ENCODE measurements around the gene SEMA7A. TPM values are rescaled to one million over a fixed set of nuclear protein-coding genes. Genes with fewer than 3 reads are reported as not detected.

SEMA7A gene
- total RNA-seq, 2 donors from 2014 or later, result 1.8 to 2.0 TPM

DNA sequence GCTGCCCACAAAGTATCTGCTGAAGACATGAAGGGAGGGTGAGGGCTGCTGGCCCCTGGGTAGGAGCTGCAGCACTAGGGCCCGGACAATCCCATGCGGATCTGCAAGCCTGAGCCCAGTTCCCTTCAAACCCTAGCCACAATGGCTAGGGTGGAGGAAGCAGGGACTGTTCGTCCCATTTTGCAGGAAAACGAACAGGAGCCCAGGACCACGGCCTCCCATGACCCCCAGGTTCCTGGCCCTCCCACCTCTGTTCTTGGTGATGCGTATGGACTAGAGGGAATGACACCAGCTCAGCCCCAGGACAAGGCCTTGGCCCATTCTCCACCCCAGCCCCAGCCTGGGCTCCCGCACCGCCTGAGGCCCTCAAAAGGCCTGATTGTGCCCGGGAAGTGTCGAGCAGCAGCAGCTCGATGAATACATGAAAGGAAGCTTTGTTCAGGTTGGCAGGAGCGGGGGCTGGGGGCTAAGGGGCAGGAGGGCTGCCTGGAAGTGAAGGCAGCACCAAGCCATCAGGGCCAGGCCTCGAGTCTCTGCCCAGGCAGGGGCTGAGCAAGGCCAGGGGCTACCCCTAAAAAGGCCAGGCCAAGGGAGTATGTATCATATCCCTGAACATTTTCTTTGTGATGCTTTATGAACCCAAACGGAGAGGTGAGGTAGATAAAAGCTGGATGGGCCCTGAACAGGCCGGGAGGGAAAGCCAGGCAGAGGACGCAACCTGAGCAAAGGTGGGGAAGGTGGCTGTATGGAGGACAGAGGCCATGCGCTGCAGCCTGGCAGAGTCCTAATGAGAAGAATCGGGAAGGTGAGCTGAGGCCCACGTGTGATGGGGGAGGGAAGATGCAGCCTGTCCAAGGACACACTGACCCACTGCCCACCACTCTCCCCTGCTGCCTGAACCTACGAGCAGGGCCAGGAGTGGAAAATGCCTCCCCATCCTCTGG is 12.2 kb downstream of the SEMA7A start:
- H3K9me3 ChIP-seq, result no peaks in the 10 kb centered on the region
- no peak overlapping the region for H3K4me3 ChIP-seq
- H3K36me3 ChIP-seq, result no peaks in the 10 kb centered on the region
- H3K9ac ChIP-seq (ENCODE audit: low read depth in 2 of 2, low read length in 2 of 2), result no peak overlapping the region
- H3K4me1 ChIP-seq, result no peaks in the 10 kb centered on the region
- no peak for TF ChIP-seq CTCF (IDR thresholded peaks at IDR 0.05)
- no peaks in the 10 kb centered on the region for H3K27me3 ChIP-seq
- DNase-seq, result no peak
- H3K27ac ChIP-seq, result no peak overlapping the region
- intact Hi-C loops (cut with DNase I), result no loop called here

- H3K9me3 ChIP-seq, result no peaks in the 10 kb centered on the region
- no peak for TF ChIP-seq CTCF (IDR thresholded peaks at IDR 0.05)
- intact Hi-C loops (cut with DNase I), result no loop called here
- H3K27ac ChIP-seq, result no peak overlapping the region
- H3K27me3 ChIP-seq, result no peaks in the 10 kb centered on the region
- no peaks in the 10 kb centered on the region for H3K4me1 ChIP-seq
- no peak overlapping the region for H3K9ac ChIP-seq (ENCODE audit: low read depth in 2 of 2, low read length in 2 of 2)
- no peak for DNase-seq
- H3K4me3 ChIP-seq, result no peak overlapping the region
- H3K36me3 ChIP-seq, result no peaks in the 10 kb centered on the region
Measured at GRCh38 chr15:74420193-74420905, 13.4 kb downstream of the SEMA7A start.

DNA sequence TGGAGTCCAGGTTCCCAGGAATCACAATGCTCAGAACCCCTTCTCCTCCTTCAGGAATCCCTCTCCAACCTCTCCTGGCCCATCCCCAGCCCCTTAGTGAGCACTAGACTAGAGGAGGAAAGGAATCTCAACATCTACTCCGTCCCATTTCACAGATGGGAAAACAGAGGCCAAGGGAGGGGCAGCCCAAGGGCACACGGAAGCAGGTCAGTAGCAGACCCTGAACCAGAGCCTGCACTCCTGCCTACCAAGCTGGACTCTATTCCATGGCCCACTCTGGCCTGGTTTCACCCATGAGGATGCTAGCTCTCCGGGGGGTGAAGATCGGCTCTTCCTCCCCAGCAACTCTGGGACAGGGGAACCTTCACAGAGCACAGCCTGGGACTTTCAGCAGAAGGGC is 14.3 kb downstream of the SEMA7A start:
- DNase-seq, result no peak
- Histone ChIP-seq H3K36me3 (no peaks in the 10 kb centered on the region), H3K27me3 (no peaks in the 10 kb centered on the region), H3K9me3 (no peaks in the 10 kb centered on the region), H3K27ac (no peak overlapping the region), H3K9ac (ENCODE audit: low read depth in 2 of 2, low read length in 2 of 2) (no peak overlapping the region), H3K4me1 (no peaks in the 10 kb centered on the region), H3K4me3 (no peak overlapping the region)
- TF ChIP-seq CTCF (IDR thresholded peaks at IDR 0.05), result no peak
- intact Hi-C loops (cut with DNase I), result no loop called here

DNA sequence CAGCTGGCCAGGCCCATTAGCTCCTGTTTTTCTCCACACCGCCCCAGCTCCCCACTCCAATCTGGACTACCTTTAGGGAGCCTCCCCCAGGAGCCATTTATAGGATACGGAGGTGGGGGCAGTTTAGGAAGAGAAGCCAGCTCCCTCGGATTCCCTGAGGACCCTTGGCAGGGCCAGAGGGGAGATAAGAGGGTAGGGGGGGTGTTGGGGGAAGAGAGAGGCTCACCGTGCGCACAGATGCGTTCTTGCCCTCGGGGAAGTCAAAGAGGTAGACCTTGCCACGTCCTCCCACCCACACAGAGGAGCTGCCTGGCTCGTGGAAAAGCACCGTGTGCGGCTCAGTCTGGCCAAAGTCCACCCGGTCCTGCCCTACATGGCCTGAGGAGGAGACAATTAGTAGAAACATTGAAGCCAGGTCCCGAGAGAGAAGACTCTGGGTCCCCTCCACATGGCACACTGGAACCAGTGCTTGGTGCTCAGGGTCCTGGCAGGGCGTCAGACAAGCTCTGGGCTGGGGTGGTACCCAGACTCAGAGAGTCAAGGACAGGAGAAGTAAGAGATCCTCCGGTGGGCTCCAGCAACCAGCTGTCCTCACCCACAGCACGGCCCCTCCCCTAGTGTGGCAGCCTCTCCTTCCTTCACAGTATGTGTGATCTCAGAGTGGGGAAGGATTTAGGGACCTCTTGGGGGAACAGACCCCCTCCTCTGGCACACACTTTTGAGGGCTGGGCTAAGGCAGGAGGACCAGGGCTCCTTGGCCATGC is 15.0 kb downstream of the SEMA7A start:
- no peak for DNase-seq
- intact Hi-C loops (cut with DNase I), result no loop called here
- Histone ChIP-seq H3K27me3 (no peaks in the 10 kb centered on the region), H3K4me3 (no peak overlapping the region), H3K9ac (ENCODE audit: low read depth in 2 of 2, low read length in 2 of 2) (no peak overlapping the region), H3K27ac (no peak overlapping the region), H3K36me3 (no peaks in the 10 kb centered on the region), H3K9me3 (no peaks in the 10 kb centered on the region), H3K4me1 (no peaks in the 10 kb centered on the region)
- no peak for TF ChIP-seq CTCF (IDR thresholded peaks at IDR 0.05)

DNA sequence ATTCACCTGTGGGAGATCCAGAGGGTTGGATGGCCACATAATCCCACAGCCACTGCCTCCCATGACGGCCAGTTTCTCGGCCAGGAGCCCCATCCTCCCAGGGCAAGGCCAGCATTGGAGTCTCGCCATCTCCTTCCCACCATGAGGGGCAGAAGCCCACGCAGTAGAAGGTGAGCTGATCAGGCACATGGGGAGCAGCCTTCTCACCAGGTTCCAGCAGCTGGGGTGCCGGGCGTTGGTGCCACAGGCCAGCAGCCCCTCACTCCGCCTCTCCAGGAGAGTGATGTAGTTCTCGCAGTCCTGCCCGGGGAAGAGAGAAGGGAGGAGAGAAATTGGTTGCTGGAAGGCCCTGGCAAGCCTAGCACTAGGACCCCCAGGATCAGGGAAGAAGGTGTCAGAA is 16.1 kb downstream of the SEMA7A start:
- no peak overlapping the region for H3K4me3 ChIP-seq
- H3K27me3 ChIP-seq, result no peaks in the 10 kb centered on the region
- no peak overlapping the region for H3K9ac ChIP-seq (ENCODE audit: low read depth in 2 of 2, low read length in 2 of 2)
- H3K9me3 ChIP-seq, result no peaks in the 10 kb centered on the region
- no peak for DNase-seq
- no peaks in the 10 kb centered on the region for H3K4me1 ChIP-seq
- no peak for TF ChIP-seq CTCF (IDR thresholded peaks at IDR 0.05)
- no peaks in the 10 kb centered on the region for H3K36me3 ChIP-seq
- no peak overlapping the region for H3K27ac ChIP-seq
- intact Hi-C loops (cut with DNase I), result no loop called here
